Measurements from ENCODE around the gene MCOLN1. TPM values are rescaled to one million over a fixed set of nuclear protein-coding genes. Genes with fewer than 3 reads are reported as not detected.

Gene MCOLN1
- total RNA-seq, 1 experiment from 2014 or later: 28.4 TPM

GRCh38 chr19:7482584-7483439, 39.6 kb upstream of the MCOLN1 start:
- ChIA-PET CTCF (no interaction called here), POLR2A (ENCODE audit: low non-redundant PET) (interaction anchor here (0.6 kb wide), 1 partner anchor 15 kb away, joined by 11 read pairs; no protein-coding TSS in a partner anchor)
- no peaks in the 10 kb centered on the region for H3K9me3 ChIP-seq (ENCODE audit: low read depth, low read length, poor library complexity, severe bottlenecking)
- no TSS peak for BruUV-seq (replicated peaks)
- intact Hi-C loops (cut with micrococcal nuclease; ENCODE audit: unreplicated experiment): no loop called here
- H3K27me3 ChIP-seq (replicated peaks; ENCODE audit: insufficient read depth, low read depth, low read length, poor library complexity): no peaks in the 10 kb centered on the region
- H3K36me3 ChIP-seq (ENCODE audit: insufficient read depth, low read length, poor library complexity, severe bottlenecking): no peaks in the 10 kb centered on the region
- H3K27ac ChIP-seq (ENCODE audit: low read depth, low read length, poor library complexity, severe bottlenecking): no peak overlapping the region
- DNase-seq (ENCODE audit: low spot score): peak; percentile 55
- TF ChIP-seq EZH2 (IDR thresholded peaks at IDR 0.05; ENCODE audit: borderline replicate concordance, low read depth, low read length, poor library complexity, severe bottlenecking): no peak
- TF ChIP-seq, protein P1, sequence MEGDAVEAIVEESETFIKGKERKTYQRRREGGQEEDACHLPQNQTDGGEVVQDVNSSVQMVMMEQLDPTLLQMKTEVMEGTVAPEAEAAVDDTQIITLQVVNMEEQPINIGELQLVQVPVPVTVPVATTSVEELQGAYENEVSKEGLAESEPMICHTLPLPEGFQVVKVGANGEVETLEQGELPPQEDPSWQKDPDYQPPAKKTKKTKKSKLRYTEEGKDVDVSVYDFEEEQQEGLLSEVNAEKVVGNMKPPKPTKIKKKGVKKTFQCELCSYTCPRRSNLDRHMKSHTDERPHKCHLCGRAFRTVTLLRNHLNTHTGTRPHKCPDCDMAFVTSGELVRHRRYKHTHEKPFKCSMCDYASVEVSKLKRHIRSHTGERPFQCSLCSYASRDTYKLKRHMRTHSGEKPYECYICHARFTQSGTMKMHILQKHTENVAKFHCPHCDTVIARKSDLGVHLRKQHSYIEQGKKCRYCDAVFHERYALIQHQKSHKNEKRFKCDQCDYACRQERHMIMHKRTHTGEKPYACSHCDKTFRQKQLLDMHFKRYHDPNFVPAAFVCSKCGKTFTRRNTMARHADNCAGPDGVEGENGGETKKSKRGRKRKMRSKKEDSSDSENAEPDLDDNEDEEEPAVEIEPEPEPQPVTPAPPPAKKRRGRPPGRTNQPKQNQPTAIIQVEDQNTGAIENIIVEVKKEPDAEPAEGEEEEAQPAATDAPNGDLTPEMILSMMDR (conservative IDR thresholded peaks at IDR 0.05; ENCODE audit: low read depth, low read length): no peak
- no peaks in the 10 kb centered on the region for H3K4me1 ChIP-seq (ENCODE audit: insufficient read depth, low read length, poor library complexity, severe bottlenecking)
- no peak overlapping the region for H3K4me3 ChIP-seq (ENCODE audit: low read depth, low read length, poor library complexity, severe bottlenecking)

GRCh38 chr19:7483720-7484201, 38.7 kb upstream of the MCOLN1 start:
- Histone ChIP-seq H3K4me3 (ENCODE audit: low read depth, low read length, poor library complexity, severe bottlenecking) (no peak overlapping the region), H3K9me3 (ENCODE audit: low read depth, low read length, poor library complexity, severe bottlenecking) (no peaks in the 10 kb centered on the region), H3K36me3 (ENCODE audit: insufficient read depth, low read length, poor library complexity, severe bottlenecking) (no peaks in the 10 kb centered on the region), H3K27me3 (replicated peaks; ENCODE audit: insufficient read depth, low read depth, low read length, poor library complexity) (no peaks in the 10 kb centered on the region), H3K4me1 (ENCODE audit: insufficient read depth, low read length, poor library complexity, severe bottlenecking) (no peaks in the 10 kb centered on the region), H3K27ac (ENCODE audit: low read depth, low read length, poor library complexity, severe bottlenecking) (no peak overlapping the region)
- BruUV-seq (replicated peaks): no TSS peak
- DNase-seq (ENCODE audit: low spot score): peak; percentile 34
- intact Hi-C loops (cut with micrococcal nuclease; ENCODE audit: unreplicated experiment): no loop called here
- TF ChIP-seq, protein P1 (conservative IDR thresholded peaks at IDR 0.05; ENCODE audit: low read depth, low read length): no peak
- TF ChIP-seq EZH2 (IDR thresholded peaks at IDR 0.05; ENCODE audit: borderline replicate concordance, low read depth, low read length, poor library complexity, severe bottlenecking): no peak
- CTCF ChIA-PET: no interaction called here
- POLR2A ChIA-PET (ENCODE audit: low non-redundant PET): interaction anchor here (0.6 kb wide), 1 partner anchor 16 kb away, joined by 11 read pairs; no protein-coding TSS in a partner anchor

DNA sequence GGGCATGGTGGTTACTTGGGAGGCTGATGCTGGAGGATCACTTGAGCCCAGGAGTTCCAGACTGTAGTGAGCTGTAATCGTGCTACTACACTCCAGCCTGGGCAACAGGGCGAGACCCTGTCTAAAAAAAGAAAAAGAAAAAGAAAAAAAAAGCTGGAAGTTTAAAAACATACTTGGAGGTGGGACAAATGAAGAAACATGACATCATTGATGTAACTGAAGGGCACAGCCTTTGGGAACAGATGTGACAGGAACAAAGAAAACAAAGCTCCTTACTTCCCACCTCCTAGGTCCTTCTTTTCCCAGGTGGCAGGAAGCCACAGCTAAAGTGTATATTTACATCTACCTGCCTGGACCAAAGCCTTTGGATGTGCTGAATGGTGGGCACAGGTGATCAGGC, 35.5 kb upstream of the MCOLN1 start:
- intact Hi-C loops (cut with micrococcal nuclease; ENCODE audit: unreplicated experiment): no loop called here
- no TSS peak for BruUV-seq (replicated peaks)
- no peaks in the 10 kb centered on the region for H3K4me1 ChIP-seq (ENCODE audit: insufficient read depth, low read length, poor library complexity, severe bottlenecking)
- no peaks in the 10 kb centered on the region for H3K9me3 ChIP-seq (ENCODE audit: low read depth, low read length, poor library complexity, severe bottlenecking)
- no peak overlapping the region for H3K4me3 ChIP-seq (ENCODE audit: low read depth, low read length, poor library complexity, severe bottlenecking)
- ChIA-PET POLR2A (ENCODE audit: low non-redundant PET) (no interaction called here), CTCF (no interaction called here)
- H3K27me3 ChIP-seq (replicated peaks; ENCODE audit: insufficient read depth, low read depth, low read length, poor library complexity): no peaks in the 10 kb centered on the region
- no peaks in the 10 kb centered on the region for H3K36me3 ChIP-seq (ENCODE audit: insufficient read depth, low read length, poor library complexity, severe bottlenecking)
- DNase-seq (ENCODE audit: low spot score): no peak
- H3K27ac ChIP-seq (ENCODE audit: low read depth, low read length, poor library complexity, severe bottlenecking): no peak overlapping the region
- TF ChIP-seq, protein P1 (conservative IDR thresholded peaks at IDR 0.05; ENCODE audit: low read depth, low read length): no peak
- TF ChIP-seq EZH2 (IDR thresholded peaks at IDR 0.05; ENCODE audit: borderline replicate concordance, low read depth, low read length, poor library complexity, severe bottlenecking): no peak

All from A673 (cell line).